Uterus (tissue), 4 donors: Measurements from ENCODE around the gene TBC1D16. TPM values are rescaled to one million over a fixed set of nuclear protein-coding genes. Genes with fewer than 3 reads are reported as not detected.

ENCODE experiments used
- DNase-seq, 2 donors: peaks; one replicate each; pipeline ENCODE4 v3.0.0-alpha.2; 2019 to 2020
- H3K27ac ChIP-seq, 2 donors: fragments of 200-600 bp; sonication (generic); 1 replicate in 1 of 2; 2 replicates in 1 of 2; pipeline ENCODE4 v1.5.1; 2016 to 2018
- H3K27me3 ChIP-seq, 2 donors: fragments of 200-600 bp; sonication (generic); one replicate each; pipeline ENCODE4 v1.5.1; 2018 to 2019; ENCODE audit warnings: control low read depth in 1 of 2
- H3K36me3 ChIP-seq, 2 donors: fragments of 200-600 bp; sonication (generic); one replicate each; pipeline ENCODE4 v1.5.1; 2019; ENCODE audit warnings: control low read depth in 1 of 2
- H3K4me1 ChIP-seq, 2 donors: fragments of 200-600 bp; sonication (generic); one replicate each; pipeline ENCODE4 v1.5.1; 2018 to 2019; ENCODE audit warnings: control low read depth in 1 of 2
- H3K4me3 ChIP-seq, 2 donors: fragments of 200-600 bp; sonication (generic); 1 replicate in 1 of 2; 2 replicates in 1 of 2; pipeline ENCODE4 v1.5.1; 2018 to 2019; ENCODE audit warnings: mild to moderate bottlenecking in 1 of 2
- H3K9me3 ChIP-seq, 2 donors: fragments of 200-600 bp; sonication (generic); one replicate each; pipeline ENCODE4 v1.5.1; 2019; ENCODE audit warnings: control low read depth in 1 of 2
- CTCF ChIP-seq, 4 experiments: fragments of 200-600 bp in 2 of 4; fragments of 450-650 bp in 2 of 4; sonication (generic) in 2 of 4; IDR thresholded peaks; one replicate each; pipeline ENCODE4 v1.5.1; 2016 to 2019; ENCODE audit warnings: antibody characterized with exemption in 4 of 4, mild to moderate bottlenecking in 2 of 4, moderate library complexity in 1 of 4
- POLR2A ChIP-seq, 2 donors: fragments of 450-650 bp; IDR thresholded peaks; one replicate each; pipeline ENCODE4 v1.6.1; 2016; ENCODE audit warnings: antibody characterized with exemption in 2 of 2, mild to moderate bottlenecking in 1 of 2, moderate library complexity in 1 of 2
- intact Hi-C: fragments of 100-400 bp; cut with DNase I; formaldehyde crosslinking; loops from one replicate; pipeline ENCODE4 v1.15.1; 2023; ENCODE audit warnings: low total_unique reads
- total RNA-seq, 4 donors: library from RNA; depleted of rRNA in 3 of 4; stranded (reverse); fragments of >200 nt in 3 of 4; gene quantifications; one replicate each; pipeline versions ENCODE4 v1.1.0 to v1.2.4, GENCODE V29; 2014 to 2023
- donor health status: DM: yes; HTN: yes; CAD: no.

Gene TBC1D16
- total RNA-seq, 4 donors from 2014 or later, result 3.8 to 58.2 (median 18.3) TPM

GRCh38 chr17:80045703-80046102 lies 10.0 kb upstream of the TBC1D16 start:
- intact Hi-C loops, result no loop called here
- DNase-seq, result no peak

GRCh38 chr17:80043963-80044362 lies 8.3 kb upstream of the TBC1D16 start:
- H3K27me3 ChIP-seq, result no peaks in the 10 kb centered on the region
- H3K4me1 ChIP-seq, result no peaks in the 10 kb centered on the region
- no peak overlapping the region for H3K27ac ChIP-seq
- no peak for DNase-seq
- intact Hi-C loops, result no loop called here
- TF ChIP-seq CTCF (IDR thresholded peaks at IDR 0.05) (no peak), POLR2A (IDR thresholded peaks at IDR 0.05) (no peak)
- H3K36me3 ChIP-seq, result no peaks in the 10 kb centered on the region
- H3K4me3 ChIP-seq, result no peak overlapping the region
- no peaks in the 10 kb centered on the region for H3K9me3 ChIP-seq

More at GRCh38 chr17:80045703-80046102, 10.0 kb upstream of the TBC1D16 start:
- Histone ChIP-seq H3K27ac (no peak overlapping the region), H3K9me3 (no peaks in the 10 kb centered on the region), H3K27me3 (no peaks in the 10 kb centered on the region), H3K36me3 (no peaks in the 10 kb centered on the region), H3K4me1 (no peaks in the 10 kb centered on the region), H3K4me3 (no peak overlapping the region)
- TF ChIP-seq POLR2A (IDR thresholded peaks at IDR 0.05), result no peak
- no peak for TF ChIP-seq CTCF (IDR thresholded peaks at IDR 0.05)

- TF ChIP-seq CTCF (IDR thresholded peaks at IDR 0.05), result no peak
- no peak for TF ChIP-seq POLR2A (IDR thresholded peaks at IDR 0.05)
- no peaks in the 10 kb centered on the region for H3K27me3 ChIP-seq
- peak overlapping the region; percentile 71 to 90 for H3K4me3 ChIP-seq
- H3K27ac ChIP-seq, result peak overlapping the region; percentile 89 to 90
- no peak for DNase-seq
- intact Hi-C loops, result no loop called here
- H3K9me3 ChIP-seq, result no peaks in the 10 kb centered on the region
- peaks cover 0 to 3% of the 10 kb centered on the region in 2 donors for H3K4me1 ChIP-seq
- H3K36me3 ChIP-seq, result no peaks in the 10 kb centered on the region
These were observed 1.2 kb upstream of the TBC1D16 start for GRCh38 chr17:80036715-80037477.

- H3K36me3 ChIP-seq, result no peaks in the 10 kb centered on the region
- intact Hi-C loops, result no loop called here
- H3K4me3 ChIP-seq, result peak within 1 kb of the TSS; percentile 71 to 90
- H3K4me1 ChIP-seq, result peaks cover 0 to 3% of the 10 kb centered on the region in 2 donors
- DNase-seq, result peak; percentile 82
- no peaks in the 10 kb centered on the region for H3K27me3 ChIP-seq
- TF ChIP-seq POLR2A (IDR thresholded peaks at IDR 0.05), result peak; percentile 29 to 58
- peak in 1 of 4 experiments; percentile 4 for TF ChIP-seq CTCF (IDR thresholded peaks at IDR 0.05)
- H3K27ac ChIP-seq, result peak within 1 kb of the TSS; percentile 89 to 90
- H3K9me3 ChIP-seq, result no peaks in the 10 kb centered on the region
These were observed 454 bp upstream of the TBC1D16 start, which contains the start of gene CCDC40 for GRCh38 chr17:80035937-80036714. Gene CCDC40 (plus strand): TSS chr17:80036642. CDS start chr17:80036663, 21 bp downstream.
